Stimulated activated CD4-positive, alpha-beta T cell treated with anti-CD3 and anti-CD28 coated beads, Interleukin-4, amount 100 ng/mL, for 24 hours (primary cell): ENCODE results near the gene RBM14.
"Not testable (repeated sequence)": the region's sequence is repeated elsewhere in the genome, so short reads cannot be mapped to it uniquely, and the experiment has no call there.

Source experiments
- DNase-seq: peaks from one replicate; pipeline ENCODE4 v3.0.0-alpha.2; 2020

The RBM14 gene

DNA sequence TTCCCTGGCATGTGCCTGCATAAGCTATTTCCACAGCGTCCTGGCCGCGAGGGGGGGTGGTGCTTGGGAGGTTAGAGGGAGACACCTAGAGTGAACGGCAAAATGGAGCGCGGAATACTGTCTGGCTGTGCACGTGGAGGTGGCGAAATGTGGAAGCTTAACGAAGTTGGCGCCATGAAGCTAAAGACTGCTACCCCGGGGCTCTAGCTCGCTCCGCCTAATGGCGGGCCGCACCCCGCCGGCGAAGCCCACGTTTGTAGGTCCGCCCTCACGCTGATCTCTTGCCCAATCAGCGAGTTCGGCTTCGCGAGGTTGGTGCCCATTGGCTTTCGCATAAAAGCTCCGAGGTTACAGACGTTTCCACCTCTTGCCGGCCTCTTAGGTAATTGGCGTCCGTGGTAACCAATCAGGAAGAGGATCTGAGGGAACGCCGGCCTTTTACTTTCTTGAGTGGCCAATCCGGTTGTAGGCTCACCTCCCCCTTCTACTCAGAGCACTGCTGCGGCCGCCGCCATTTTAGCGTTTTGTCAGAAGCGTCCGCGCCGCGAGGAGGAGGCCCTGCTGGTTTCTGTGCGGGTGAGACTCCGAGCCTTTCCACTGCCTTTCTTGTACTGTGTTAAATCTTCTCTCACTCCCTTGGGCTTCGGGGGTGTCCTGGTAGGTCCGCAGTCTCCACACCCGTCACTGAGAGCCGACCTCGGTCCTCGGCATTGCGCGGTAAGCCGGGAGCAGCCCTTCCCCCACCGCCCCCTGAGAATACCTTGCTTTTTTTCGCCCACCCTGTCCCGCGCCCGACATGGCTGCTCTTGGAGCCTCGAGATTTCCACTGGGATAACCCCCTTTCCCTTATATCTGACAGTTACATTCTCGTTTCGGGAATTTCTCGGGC is 22.0 kb downstream of the RBM14 start, which contains the start of gene RBM4:
RBM4 (plus strand) TSS at position 527 of the 889 bp plus-strand sequence. CDS start 1,009 bp downstream, outside the sequence.
- DNase-seq, result peak; percentile 98

DNA sequence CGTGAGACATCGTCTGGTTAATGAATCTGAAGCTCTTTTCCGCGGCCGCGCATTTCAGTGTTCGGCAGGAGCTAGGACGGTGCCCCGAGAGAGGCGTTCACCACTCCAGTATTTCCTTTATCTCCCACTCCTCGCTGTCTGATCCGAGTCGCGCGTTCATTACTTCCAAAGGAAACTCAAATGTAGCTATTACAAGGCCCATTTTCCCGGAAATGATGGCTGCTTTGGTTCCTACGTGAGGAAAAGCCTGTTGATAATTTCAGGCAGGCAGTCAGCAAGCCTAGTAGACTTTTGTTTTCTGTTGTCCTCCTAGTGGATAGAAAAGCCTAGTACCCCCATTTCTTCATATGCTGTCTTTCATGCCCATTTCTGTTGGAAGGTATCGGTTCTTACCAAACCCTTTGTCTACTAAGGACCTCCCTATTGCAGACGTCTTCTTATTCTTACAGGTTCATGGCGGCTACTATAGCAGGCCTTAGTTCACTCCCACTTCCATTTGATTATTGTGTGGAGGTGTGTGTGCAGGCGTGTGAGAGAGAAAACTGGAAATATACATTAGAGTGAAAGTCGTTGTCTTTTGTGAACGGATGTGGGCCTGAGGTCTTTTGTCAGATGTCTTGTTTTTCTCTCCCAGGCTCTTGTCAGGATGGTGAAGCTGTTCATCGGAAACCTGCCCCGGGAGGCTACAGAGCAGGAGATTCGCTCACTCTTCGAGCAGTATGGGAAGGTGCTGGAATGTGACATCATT is 22.8 kb downstream of the RBM14 start:
- DNase-seq, result peak; percentile 27

- not testable (repeated sequence) for DNase-seq
Measured at GRCh38 chr11:66639814-66640340, 23.4 kb downstream of the RBM14 start.

DNA sequence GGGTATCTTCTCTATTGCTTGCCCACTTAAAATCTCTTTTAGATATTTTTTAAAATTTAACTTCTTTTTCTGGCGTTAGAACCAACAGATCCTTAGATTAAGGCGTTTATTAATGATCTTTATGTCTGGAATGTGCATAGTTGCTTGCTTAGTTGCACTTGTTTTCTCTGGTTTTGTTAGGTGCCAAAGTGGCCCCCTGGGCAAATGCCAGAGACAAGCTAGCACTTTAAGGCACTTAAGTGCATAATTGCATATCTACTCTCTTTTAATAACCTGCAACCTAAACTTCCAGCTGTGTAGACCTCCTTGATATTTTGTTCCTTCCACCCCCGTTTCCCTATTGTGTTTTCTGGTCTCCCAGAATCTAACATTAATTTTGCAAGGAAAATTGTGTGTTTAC is 25.4 kb downstream of the RBM14 start:
- no peak for DNase-seq

DNA sequence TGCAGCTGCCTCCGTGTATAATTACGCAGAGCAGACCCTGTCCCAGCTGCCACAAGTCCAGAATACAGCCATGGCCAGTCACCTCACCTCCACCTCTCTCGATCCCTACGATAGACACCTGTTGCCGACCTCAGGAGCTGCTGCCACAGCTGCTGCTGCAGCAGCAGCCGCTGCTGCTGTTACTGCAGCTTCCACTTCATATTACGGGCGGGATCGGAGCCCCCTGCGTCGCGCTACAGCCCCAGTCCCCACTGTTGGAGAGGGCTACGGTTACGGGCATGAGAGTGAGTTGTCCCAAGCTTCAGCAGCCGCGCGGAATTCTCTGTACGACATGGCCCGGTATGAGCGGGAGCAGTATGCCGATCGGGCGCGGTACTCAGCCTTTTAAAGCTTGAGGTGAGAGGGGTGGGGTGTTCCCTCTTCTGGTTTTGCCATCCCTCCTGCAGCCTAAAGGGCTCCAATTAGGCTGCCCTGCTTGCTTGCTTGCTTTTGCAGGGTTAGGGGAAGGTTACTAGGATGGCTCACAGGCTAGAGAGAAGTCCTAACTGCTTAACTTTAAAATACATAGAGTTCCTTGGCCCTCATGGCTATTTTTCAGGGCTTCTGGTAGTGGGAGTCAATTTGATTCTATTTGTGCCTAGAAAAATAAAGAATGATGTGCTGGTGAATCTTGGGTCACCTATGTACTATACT is 27.5 kb downstream of the RBM14 start:
- DNase-seq, result no peak

GRCh38 chr11:66646828-66647227 is 30.4 kb downstream of the RBM14 start:
- no peak for DNase-seq

DNA sequence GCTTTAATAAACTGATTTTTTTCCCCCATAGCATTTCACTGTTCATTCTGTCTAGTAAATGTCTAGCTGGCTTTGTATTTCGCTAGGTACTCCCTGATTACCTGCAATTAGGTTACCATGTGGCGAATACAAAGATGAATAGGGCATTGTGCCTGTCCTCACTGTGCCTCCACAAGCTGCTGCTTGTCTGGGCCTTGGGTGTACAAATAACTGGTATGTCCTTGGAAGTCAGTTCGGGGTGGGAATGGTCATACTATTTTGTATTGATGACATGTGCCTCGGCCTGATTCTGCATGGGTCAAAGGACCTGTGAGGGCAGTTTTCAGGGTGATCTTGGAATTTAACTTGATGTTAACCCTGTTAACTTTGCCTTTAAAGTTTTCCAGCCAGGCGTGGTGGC is 33.5 kb downstream of the RBM14 start:
- DNase-seq, result no peak

DNA sequence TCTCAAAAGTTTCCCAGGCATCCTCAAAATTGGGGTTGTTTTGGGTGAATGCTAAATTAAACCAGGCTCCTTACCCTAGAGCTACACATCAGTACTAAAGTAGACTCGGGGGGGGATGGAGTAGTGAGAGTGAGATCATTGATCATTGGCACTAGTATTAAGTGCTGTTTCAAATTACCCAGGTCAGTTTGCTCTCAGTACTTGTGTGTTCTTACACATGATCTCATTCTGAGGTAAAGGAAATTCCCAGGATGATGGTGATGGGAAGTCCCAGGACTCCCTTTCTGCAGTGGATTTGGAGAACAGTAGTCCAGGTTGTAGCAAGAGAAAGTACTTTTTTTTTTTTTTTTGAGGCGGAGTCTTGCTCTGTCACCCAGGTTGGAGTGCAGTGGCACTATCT is 34.6 kb downstream of the RBM14 start:
- DNase-seq, result no peak

- no peak for DNase-seq
Measured at GRCh38 chr11:66652651-66653050, 36.2 kb downstream of the RBM14 start.

- DNase-seq, result no peak
Measured at GRCh38 chr11:66653123-66653522, 36.7 kb downstream of the RBM14 start.

DNA sequence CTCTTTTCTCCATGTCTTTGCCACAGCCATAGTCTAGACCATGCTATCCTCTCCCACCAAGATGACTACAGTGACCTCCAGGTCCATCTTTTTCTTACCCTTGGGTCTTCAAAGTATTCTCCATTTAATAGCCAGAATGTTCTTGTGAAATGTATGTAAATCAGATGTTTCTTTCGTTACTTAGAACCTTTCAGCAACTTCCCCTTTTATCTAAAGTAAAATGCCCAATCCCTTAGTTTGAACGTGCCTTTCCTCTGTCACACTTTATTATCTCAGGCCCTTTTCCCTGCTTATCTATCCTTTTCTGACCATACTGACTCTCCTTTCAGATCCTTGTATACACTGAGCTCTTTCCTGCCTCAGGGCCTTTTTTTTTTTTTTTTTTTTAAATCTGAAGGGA is 43.3 kb downstream of the RBM14 start:
- DNase-seq, result no peak

DNA sequence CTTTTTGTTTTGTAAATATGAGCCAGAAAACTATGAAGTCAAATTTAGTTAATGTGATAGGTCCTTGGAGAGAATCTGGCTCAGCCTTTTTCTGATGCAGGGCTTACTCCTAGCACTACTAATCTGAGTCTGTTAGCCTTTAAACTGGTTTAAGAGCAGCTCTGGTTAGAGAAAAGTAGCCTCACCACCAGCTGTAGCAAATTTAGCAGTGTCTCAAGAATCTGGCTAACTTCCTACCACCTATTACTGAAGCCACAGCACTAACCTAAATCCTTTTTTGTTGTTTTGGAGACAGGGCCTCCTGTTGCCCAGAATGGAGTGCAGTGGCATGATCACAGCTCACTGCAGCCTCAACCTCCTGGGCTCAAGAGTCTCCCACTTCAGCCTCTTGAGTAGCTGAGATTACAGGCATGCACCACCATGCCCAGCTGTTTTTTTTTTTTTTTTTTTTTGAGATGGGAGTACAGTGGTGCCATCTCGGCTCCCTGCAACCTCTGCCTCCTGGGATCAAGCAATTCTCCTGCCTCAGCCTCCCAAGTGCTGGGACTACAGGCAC is 47.4 kb downstream of the RBM14 start:
- DNase-seq, result no peak

- DNase-seq, result no peak
Measured at GRCh38 chr11:66665369-66665768, 48.9 kb downstream of the RBM14 start.

DNA sequence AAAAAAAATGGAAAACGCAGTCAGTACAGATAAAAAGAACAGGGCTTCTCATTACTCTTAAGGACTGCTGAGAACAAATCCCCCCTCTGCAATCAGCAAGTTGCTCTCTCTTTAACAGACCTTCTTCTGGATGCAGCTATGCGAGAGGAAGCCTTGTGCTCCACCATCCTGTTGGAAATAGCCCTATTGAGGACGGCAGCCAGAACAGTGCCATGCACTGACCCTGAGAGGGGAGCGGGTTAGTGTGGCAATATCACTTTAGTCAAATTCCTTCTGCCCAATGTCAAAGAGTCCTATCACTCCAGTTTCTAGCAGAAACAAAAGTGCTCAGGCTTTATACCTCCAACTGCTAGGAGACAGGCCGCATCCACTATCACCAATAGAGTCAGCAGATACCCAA is 54.4 kb downstream of the RBM14 start:
- DNase-seq, result no peak

DNA sequence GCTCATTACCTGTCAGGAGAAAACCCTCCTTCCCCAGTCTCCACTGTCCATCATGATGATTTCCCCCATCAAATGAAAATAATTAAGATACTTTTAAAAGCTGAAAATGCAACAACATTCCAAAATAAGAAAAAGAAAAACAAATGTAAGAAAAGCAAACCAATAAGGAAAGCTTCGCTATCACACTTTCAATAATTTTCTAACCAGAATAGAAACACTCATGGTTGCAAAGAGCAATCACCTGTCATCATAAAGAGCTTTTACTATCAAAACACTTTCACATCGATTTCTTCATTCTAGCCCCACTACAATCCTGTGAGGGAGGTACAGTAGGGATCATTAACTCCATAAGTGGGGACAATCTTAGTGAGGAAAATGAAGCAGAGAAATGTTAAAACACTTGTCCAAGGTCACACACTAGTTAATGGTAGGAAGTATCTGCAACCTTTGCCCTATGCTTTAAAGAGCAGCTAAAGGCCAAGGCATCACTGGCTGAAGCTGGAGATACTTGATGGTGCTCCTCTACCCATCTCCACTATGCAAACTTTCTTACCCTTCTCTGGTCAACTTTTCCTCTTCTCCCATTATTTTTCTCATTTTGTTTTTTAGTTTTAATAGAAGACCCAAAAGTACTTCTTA is 58.7 kb downstream of the RBM14 start:
- no peak for DNase-seq

DNA sequence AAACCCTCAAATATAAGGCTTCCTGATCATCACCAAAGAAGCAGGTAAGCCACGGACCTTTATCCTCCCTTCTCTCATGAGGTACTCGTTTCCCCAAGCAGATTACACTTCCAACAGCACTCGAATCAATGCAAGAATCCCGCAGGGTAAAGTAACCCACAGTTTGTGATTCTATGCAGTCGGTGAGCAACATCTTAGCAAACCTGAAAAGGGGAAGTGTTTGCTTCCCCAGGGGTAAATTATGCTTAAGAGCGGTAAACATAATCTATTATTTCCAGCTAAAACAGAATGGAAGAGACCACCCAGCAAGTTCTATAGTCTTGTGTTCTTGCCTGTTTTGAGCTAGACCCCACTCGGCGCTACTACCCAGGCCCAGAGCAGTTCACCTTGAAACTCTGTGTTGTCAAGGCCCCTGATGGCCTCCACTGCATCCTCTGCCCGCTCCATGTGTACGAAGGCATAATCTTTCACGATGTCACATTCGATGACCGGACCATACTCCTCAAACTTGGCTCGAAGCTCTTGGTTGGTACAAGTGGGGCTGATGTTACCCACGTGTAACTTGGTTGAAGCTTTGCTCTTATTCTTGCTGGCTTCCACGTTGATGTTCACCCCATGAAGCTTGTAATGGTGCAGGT is 60.0 kb downstream of the RBM14 start:
- no peak for DNase-seq
